Measurements from ENCODE around the gene ARHGEF28. TPM values are rescaled to one million over a fixed set of nuclear protein-coding genes. Genes with fewer than 3 reads are reported as not detected.

The ARHGEF28 gene
- total and polyA plus RNA-seq, 2 donors (not counting 1 experiment from before 2014, with no cell fraction given) = not detected

- Histone ChIP-seq H3K4me1 (ENCODE audit: control insufficient read depth in 2 of 2, insufficient read depth in 2 of 2, low read length in 2 of 2) (no peaks in the 10 kb centered on the region), H3K36me3 (replicated peaks in 1 of 2; ENCODE audit: control extremely low read depth in 1 of 2, control insufficient read depth in 1 of 2, extremely low read depth in 1 of 2, insufficient read depth in 2 of 2, low read length in 1 of 2) (no peaks in the 10 kb centered on the region), H3K27ac (ENCODE audit: low read length in 2 of 2) (no peak overlapping the region), H3K4me3 (ENCODE audit: control extremely low read depth in 1 of 5, extremely low read depth in 1 of 5, insufficient read depth in 1 of 5, low read depth in 2 of 5, low read length in 4 of 5) (no peak overlapping the region), H3K4me2 (replicated peaks; ENCODE audit: low read depth, low read length, poor library complexity, severe bottlenecking) (no peak overlapping the region), H4K20me1 (ENCODE audit: control insufficient read depth, insufficient read depth, low read length, poor library complexity, severe bottlenecking) (no peaks in the 10 kb centered on the region), H2AFZ (ENCODE audit: insufficient read depth, low read depth, low read length, poor library complexity, severe bottlenecking) (no peak overlapping the region), H3K9me3 (ENCODE audit: control extremely low read depth in 1 of 3, control insufficient read depth in 2 of 3, insufficient read depth in 1 of 3, low read length in 2 of 3) (no peaks in the 10 kb centered on the region), H3K9ac (ENCODE audit: low read length) (no peak overlapping the region), H3K79me2 (ENCODE audit: control insufficient read depth, insufficient read depth, low read length) (no peaks in the 10 kb centered on the region), H3K27me3 (replicated peaks in 1 of 4; ENCODE audit: control extremely low read depth in 1 of 4, control insufficient read depth in 3 of 4, insufficient read depth in 4 of 4, low read length in 3 of 4) (no peaks in the 10 kb centered on the region)
- intact Hi-C loops (cut with micrococcal nuclease) = no loop called here
- no peak for DNase-seq
- Mint-ChIP-seq H3K4me3 (no peak overlapping the region), H3K27me3 (peaks cover 25% of the 10 kb centered on the region), H3K27ac (no peak overlapping the region), H3K4me1 (no peaks in the 10 kb centered on the region), H3K9me3 (ENCODE audit: insufficient read depth) (no peaks in the 10 kb centered on the region)
- CTCF ChIA-PET = interaction anchor here (1.8 to 2.0 kb wide), 2 partner anchors 11 to 208 kb away, joined by 4 to 6 read pairs; no protein-coding TSS in a partner anchor
- no peak for ATAC-seq (ENCODE audit: low read depth)
- WGBS (ENCODE audit: insufficient coverage) = no CpG with 5 or more reads among the region's 3 CpGs
- POLR2A ChIA-PET = no interaction called here
- TF ChIP-seq CTCF (IDR thresholded peaks at IDR 0.05) (no peak), EZH2 (IDR thresholded peaks at IDR 0.05; ENCODE audit: borderline replicate concordance, insufficient read depth, low read depth, low read length, poor library complexity, severe bottlenecking) (no peak)
Observed at GRCh38 chr5:73799401-73799972, 173.5 kb downstream of the ARHGEF28 start.

- ChIA-PET POLR2A (no interaction called here), CTCF (interaction anchor here (2.3 kb wide), 1 partner anchor 9 kb away, joined by 8 read pairs; no protein-coding TSS in a partner anchor)
- no peak overlapping the region for H3K27ac Mint-ChIP-seq
- H3K9me3 ChIP-seq (ENCODE audit: control extremely low read depth in 1 of 3, control insufficient read depth in 2 of 3, insufficient read depth in 1 of 3, low read length in 2 of 3) = no peaks in the 10 kb centered on the region
- no peaks in the 10 kb centered on the region for H3K36me3 ChIP-seq (replicated peaks in 1 of 2; ENCODE audit: control extremely low read depth in 1 of 2, control insufficient read depth in 1 of 2, extremely low read depth in 1 of 2, insufficient read depth in 2 of 2, low read length in 1 of 2)
- no CpG with 5 or more reads among the region's 2 CpGs for WGBS (ENCODE audit: insufficient coverage)
- H3K79me2 ChIP-seq (ENCODE audit: control insufficient read depth, insufficient read depth, low read length) = no peaks in the 10 kb centered on the region
- H3K4me1 ChIP-seq (ENCODE audit: control insufficient read depth in 2 of 2, insufficient read depth in 2 of 2, low read length in 2 of 2) = no peaks in the 10 kb centered on the region
- no peak overlapping the region for H3K27ac ChIP-seq (ENCODE audit: low read length in 2 of 2)
- no peak for TF ChIP-seq EZH2 (IDR thresholded peaks at IDR 0.05; ENCODE audit: borderline replicate concordance, insufficient read depth, low read depth, low read length, poor library complexity, severe bottlenecking)
- TF ChIP-seq CTCF (IDR thresholded peaks at IDR 0.05) = no peak
- H4K20me1 ChIP-seq (ENCODE audit: control insufficient read depth, insufficient read depth, low read length, poor library complexity, severe bottlenecking) = no peaks in the 10 kb centered on the region
- H3K27me3 Mint-ChIP-seq = peaks cover 19% of the 10 kb centered on the region
- intact Hi-C loops (cut with micrococcal nuclease) = no loop called here
- no peak overlapping the region for H3K4me3 Mint-ChIP-seq
- no peak for DNase-seq
- no peaks in the 10 kb centered on the region for H3K4me1 Mint-ChIP-seq
- no peak overlapping the region for H3K4me2 ChIP-seq (replicated peaks; ENCODE audit: low read depth, low read length, poor library complexity, severe bottlenecking)
- ATAC-seq (ENCODE audit: low read depth) = no peak
- no peak overlapping the region for H2AFZ ChIP-seq (ENCODE audit: insufficient read depth, low read depth, low read length, poor library complexity, severe bottlenecking)
- no peaks in the 10 kb centered on the region for H3K9me3 Mint-ChIP-seq (ENCODE audit: insufficient read depth)
- no peaks in the 10 kb centered on the region for H3K27me3 ChIP-seq (replicated peaks in 1 of 4; ENCODE audit: control extremely low read depth in 1 of 4, control insufficient read depth in 3 of 4, insufficient read depth in 4 of 4, low read length in 3 of 4)
- no peak overlapping the region for H3K9ac ChIP-seq (ENCODE audit: low read length)
- H3K4me3 ChIP-seq (ENCODE audit: control extremely low read depth in 1 of 5, extremely low read depth in 1 of 5, insufficient read depth in 1 of 5, low read depth in 2 of 5, low read length in 4 of 5) = no peak overlapping the region
Observed at GRCh38 chr5:73801686-73802085, 175.7 kb downstream of the ARHGEF28 start.

Measured in B cell (primary cell).